HCT116 (cell line): Measurements from ENCODE around the gene DLG2. TPM values are rescaled to one million over a fixed set of nuclear protein-coding genes. Genes with fewer than 3 reads are reported as not detected.

Source experiments
- ATAC-seq: fragments of 200-7000 bp; cut with Tn5 transposase; 2 replicates; pipeline ENCODE4 v1.9.1; 2020; ENCODE audit warnings: mild to moderate bottlenecking, moderate library complexity
- BruUV-seq: library from RNA; stranded (reverse); fragments of 400-500 nt; replicated peaks from 2 replicates; lab custom pipeline; 2021; lab: Mats Ljungman, UMichigan
- CTCF ChIA-PET: fragments of 300-600 bp; sonication (Branson Sonifier 250); formaldehyde crosslinking; loops from one replicate; lab custom pipeline; 2021; ENCODE audit warnings: antibody characterized with exemption; lab: Charles Lee
- POLR2A ChIA-PET: fragments of 300-600, 350-600 bp; sonication (Branson Sonifier 250); formaldehyde crosslinking; loops from one replicate; lab custom pipeline; 2021; ENCODE audit warnings: antibody characterized with exemption; lab: Charles Lee
- RAD21 ChIA-PET, 2 experiments: fragments of 300-600 bp; sonication (Branson Sonifier 250); formaldehyde crosslinking; loops; one replicate each; lab custom pipeline; 2023; ENCODE audit warnings: low total read pairs in 2 of 2; ENCODE audit not compliant: uncharacterized antibody in 2 of 2, unreplicated experiment in 2 of 2, low non-redundant PET in 1 of 2; lab: Charles Lee
- DNase-seq: peaks from one replicate; pipeline ENCODE4 v3.0.0-alpha.2; 2010; ENCODE audit warnings: low read depth, low spot score
- H2AFZ ChIP-seq: fragments of 200-600 bp; shearing (Covaris generic), sonication (generic); 2 replicates; pipeline ENCODE4 v1.6.1; 2017; ENCODE audit warnings: low read depth, mixed run types, mixed read lengths, antibody characterized with exemption, low read length; ENCODE audit not compliant: poor library complexity, severe bottlenecking
- H3K27ac ChIP-seq: 2 replicates; pipeline ENCODE4 v1.5.1; 2012; ENCODE audit warnings: low read depth, low read length
- H3K27me3 ChIP-seq: fragments of 200-600 bp; sonication (generic); 2 replicates; pipeline ENCODE4 v1.6.1; 2016; ENCODE audit warnings: mixed run types, low read length, mixed read lengths; ENCODE audit not compliant: insufficient read depth
- H3K36me3 ChIP-seq, 2 experiments: fragments of 200-500 bp in 1 of 2; fragments of 200-600 bp in 1 of 2; sonication (Bioruptor generic) in 1 of 2; sonication (generic) in 1 of 2; 2 replicates each; pipeline versions ENCODE4 v1.5.1 to v1.6.1; 2014 to 2016; ENCODE audit warnings: low read length in 2 of 2, inconsistent platforms in 1 of 2, mixed read lengths in 1 of 2, mixed run types in 1 of 2; ENCODE audit not compliant: insufficient read depth in 2 of 2, control insufficient read depth in 1 of 2
- H3K4me1 ChIP-seq, 2 experiments: fragments of 200-600 bp in 1 of 2; sonication (generic) in 1 of 2; 2 replicates each; pipeline versions ENCODE4 v1.5.1 to v1.6.1; 2012 to 2017; ENCODE audit warnings: low read length in 2 of 2, inconsistent platforms in 1 of 2, mild to moderate bottlenecking in 1 of 2, mixed read lengths in 1 of 2, mixed run types in 1 of 2, moderate library complexity in 1 of 2; ENCODE audit not compliant: insufficient read depth in 2 of 2, control insufficient read depth in 1 of 2
- H3K4me2 ChIP-seq: fragments of 200-600 bp; sonication (generic); 2 replicates; pipeline ENCODE4 v1.6.1; 2017; ENCODE audit warnings: mixed run types, low read length, mixed read lengths
- H3K4me3 ChIP-seq, 2 experiments: fragments of 200-600 bp in 1 of 2; sonication (generic) in 1 of 2; replicated peaks in 1 of 2; 2 replicates each; pipeline ENCODE4 v1.5.1; 2011 to 2016; ENCODE audit warnings: low read length in 2 of 2, control low read depth in 1 of 2, low read depth in 1 of 2, mild to moderate bottlenecking in 1 of 2, mixed read lengths in 1 of 2, mixed run types in 1 of 2
- H3K79me2 ChIP-seq: fragments of 200-600 bp; sonication (generic); 2 replicates; pipeline ENCODE4 v1.6.1; 2017; ENCODE audit warnings: mild to moderate bottlenecking, mixed run types, low read length, moderate library complexity, mixed read lengths; ENCODE audit not compliant: insufficient read depth
- H3K9ac ChIP-seq: fragments of 200-600 bp; sonication (generic); 2 replicates; pipeline ENCODE4 v1.6.1; 2016; ENCODE audit warnings: low read length, mixed read lengths
- H3K9me2 ChIP-seq: fragments of 200-600 bp; sonication (generic), shearing (Covaris generic); 2 replicates; pipeline ENCODE4 v1.6.1; 2017; ENCODE audit warnings: mixed run types, mild to moderate bottlenecking, moderate library complexity; ENCODE audit not compliant: insufficient read depth
- H3K9me3 ChIP-seq, 2 experiments: fragments of 200-500 bp in 1 of 2; fragments of 200-600 bp in 1 of 2; sonication (Bioruptor generic) in 1 of 2; sonication (generic) in 1 of 2; 2 replicates each; pipeline ENCODE4 v1.6.1; 2014 to 2017; ENCODE audit warnings: low read length in 2 of 2, mixed read lengths in 2 of 2, inconsistent platforms in 1 of 2, low read depth in 1 of 2, mild to moderate bottlenecking in 1 of 2, mixed run types in 1 of 2, moderate library complexity in 1 of 2; ENCODE audit not compliant: control insufficient read depth in 1 of 2, insufficient read depth in 1 of 2
- H4K20me1 ChIP-seq: fragments of 200-600 bp; sonication (generic), shearing (Covaris generic); 2 replicates; pipeline ENCODE4 v1.6.1; 2017; ENCODE audit warnings: mixed run types, mild to moderate bottlenecking, moderate library complexity; ENCODE audit not compliant: insufficient read depth
- CBX3 ChIP-seq: IDR thresholded peaks from 2 replicates; pipeline ENCODE4 v1.6.1; 2012; ENCODE audit warnings: low read depth
- CEBPB ChIP-seq: IDR thresholded peaks from 2 replicates; pipeline ENCODE4 v1.6.1; 2012; ENCODE audit warnings: low read depth
- ELF1 ChIP-seq: IDR thresholded peaks from 2 replicates; pipeline ENCODE4 v1.6.1; 2012; ENCODE audit warnings: low read depth, borderline replicate concordance
- EZH2 ChIP-seq: fragments of 200-600 bp; sonication (generic); IDR thresholded peaks from 2 replicates; pipeline ENCODE4 v1.6.1; 2017; ENCODE audit warnings: antibody characterized with exemption, mixed run types
- EZH2phosphoT487 ChIP-seq: fragments of 200-600 bp; IDR thresholded peaks from 2 replicates; pipeline ENCODE4 v1.6.1; 2018; ENCODE audit warnings: antibody characterized with exemption, borderline replicate concordance
- FOSL1 ChIP-seq: IDR thresholded peaks from 2 replicates; pipeline ENCODE4 v1.6.1; 2012; ENCODE audit warnings: low read depth
- JUND ChIP-seq: IDR thresholded peaks from 2 replicates; pipeline ENCODE4 v1.6.1; 2012
- POLR2A ChIP-seq: IDR thresholded peaks from 2 replicates; pipeline ENCODE4 v1.7.0; 2011; ENCODE audit warnings: borderline replicate concordance; ENCODE audit not compliant: insufficient read depth, insufficient read length; ENCODE audit errors: extremely low read depth
- SP1 ChIP-seq: IDR thresholded peaks from 2 replicates; pipeline ENCODE4 v1.6.1; 2012; ENCODE audit warnings: low read depth
- TCF7L2 ChIP-seq: IDR thresholded peaks from 2 replicates; pipeline ENCODE4 v1.7.0; 2011; ENCODE audit warnings: borderline replicate concordance, inconsistent platforms; ENCODE audit not compliant: insufficient read depth, insufficient read length; ENCODE audit errors: extremely low read depth
- YY1 ChIP-seq: IDR thresholded peaks from 2 replicates; pipeline ENCODE4 v1.6.1; 2011; ENCODE audit warnings: low read length, low read depth, moderate library complexity, mild to moderate bottlenecking; ENCODE audit not compliant: insufficient replicate concordance; ENCODE audit errors: extremely low read depth
- ZFX ChIP-seq: fragments of 450-650 bp; IDR thresholded peaks from 2 replicates; pipeline ENCODE4 v1.6.1; 2017
- ZNF274 ChIP-seq: fragments of 200-500 bp; sonication (Bioruptor generic); IDR thresholded peaks from 2 replicates; pipeline ENCODE4 v1.6.1; 2014; ENCODE audit warnings: mild to moderate bottlenecking, low read depth, low read length, inconsistent platforms
- intact Hi-C: fragments of 100-400 bp; cut with micrococcal nuclease; formaldehyde crosslinking; loops from 2 replicates; pipeline ENCODE4 v1.10.0; 2022
- total RNA-seq: library from RNA; stranded (reverse); gene quantifications from one replicate; pipeline ENCODE4 v1.2.1, GENCODE V29; 2021; ENCODE audit not compliant: unreplicated experiment
- TF ChIP-seq, protein P1 (sequence below): IDR thresholded peaks from 2 replicates; pipeline ENCODE4 v1.6.1; 2012
- TF ChIP-seq, protein P2 (sequence below): IDR thresholded peaks from 2 replicates; pipeline ENCODE4 v1.6.1; 2012; ENCODE audit warnings: low read depth
- TF ChIP-seq, protein P3 (sequence below): IDR thresholded peaks from 2 replicates; pipeline ENCODE4 v1.6.1; 2012
- TF ChIP-seq, protein P4 (sequence below), 3 experiments: fragments of 200-600 bp in 1 of 3; sonication (generic) in 1 of 3; IDR thresholded peaks in 2 of 3; conservative IDR thresholded peaks in 1 of 3; 2 replicates each; pipeline ENCODE4 v1.5.1; 2012 to 2017; ENCODE audit warnings: low read depth in 2 of 3, low read length in 2 of 3, antibody characterized with exemption in 1 of 3, borderline replicate concordance in 1 of 3, control low read depth in 1 of 3, mild to moderate bottlenecking in 1 of 3, mixed read lengths in 1 of 3, mixed run types in 1 of 3, moderate library complexity in 1 of 3; ENCODE audit not compliant: insufficient read depth in 1 of 3

DLG2 gene
- total RNA-seq, 1 experiment from 2014 or later, result 2.4 TPM

DNA sequence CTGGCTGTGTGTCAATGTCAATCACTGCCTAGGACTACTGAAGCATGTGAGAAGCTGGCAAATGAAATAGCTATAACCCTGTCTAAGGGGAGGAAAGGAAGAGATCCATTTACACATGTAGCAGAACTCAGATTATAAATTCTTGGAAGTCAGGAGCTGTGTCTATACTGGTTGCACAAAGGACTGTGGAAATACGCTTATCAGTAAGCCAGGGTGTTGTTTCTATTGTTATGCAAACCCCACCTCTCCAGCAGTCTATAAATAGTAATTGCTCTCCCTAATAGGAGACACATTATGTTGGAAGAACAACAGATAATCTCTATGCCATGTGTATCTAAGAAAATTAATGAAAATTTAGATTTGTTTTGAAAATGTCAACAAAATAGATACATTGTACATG, 1647.6 kb downstream of the DLG2 start:
- DNase-seq, result no peak
- H3K36me3 ChIP-seq, result no peaks in the 10 kb centered on the region
- intact Hi-C loops, result no loop called here
- H3K9ac ChIP-seq, result no peak overlapping the region
- CTCF ChIA-PET, result no interaction called here
- no peaks in the 10 kb centered on the region for H3K9me2 ChIP-seq
- H3K79me2 ChIP-seq, result no peaks in the 10 kb centered on the region
- ATAC-seq, result no peak
- no peak overlapping the region for H2AFZ ChIP-seq
- TF ChIP-seq ZFX (no peak), CBX3 (no peak)
- no peaks in the 10 kb centered on the region; the same call in 1 of the 2 replicates for H4K20me1 ChIP-seq
- no peak overlapping the region for H3K27ac ChIP-seq
- RAD21 ChIA-PET, result no interaction called here
- H3K9me3 ChIP-seq, result no peaks in the 10 kb centered on the region
- POLR2A ChIA-PET, result no interaction called here
- no peaks in the 10 kb centered on the region; the same call in 1 of the 2 replicates for H3K27me3 ChIP-seq
- BruUV-seq, result no TSS peak
- no peak overlapping the region for H3K4me3 ChIP-seq
- no peak overlapping the region for H3K4me2 ChIP-seq
- no peaks in the 10 kb centered on the region for H3K4me1 ChIP-seq

DNA sequence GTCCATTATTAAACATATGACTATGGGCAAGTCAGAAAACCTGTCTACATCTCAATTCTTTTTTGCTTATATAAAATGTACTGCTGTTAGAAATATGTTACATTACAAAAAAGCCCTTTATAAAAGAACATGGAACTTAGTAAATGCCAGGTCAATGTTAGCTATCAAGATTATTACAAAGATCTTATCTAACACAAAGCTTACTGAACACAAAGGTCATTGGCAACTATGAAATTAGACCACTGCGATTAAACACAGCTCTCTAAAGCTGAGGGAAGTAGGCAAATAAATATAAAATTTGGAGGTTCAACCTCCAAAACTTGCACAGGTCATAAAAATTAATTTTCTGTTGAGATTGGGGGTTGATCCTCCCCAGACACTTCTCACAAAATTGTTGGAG, 1648.2 kb downstream of the DLG2 start:
- Histone ChIP-seq H3K79me2 (no peaks in the 10 kb centered on the region), H3K9me2 (no peaks in the 10 kb centered on the region), H3K4me2 (no peak overlapping the region), H3K36me3 (no peaks in the 10 kb centered on the region), H4K20me1 (no peaks in the 10 kb centered on the region; the same call in 1 of the 2 replicates), H3K4me1 (no peaks in the 10 kb centered on the region), H3K9me3 (no peaks in the 10 kb centered on the region), H3K27ac (no peak overlapping the region), H2AFZ (no peak overlapping the region), H3K27me3 (no peaks in the 10 kb centered on the region; the same call in 1 of the 2 replicates), H3K4me3 (no peak overlapping the region), H3K9ac (no peak overlapping the region)
- RAD21 ChIA-PET, result no interaction called here
- ATAC-seq, result no peak
- CTCF ChIA-PET, result no interaction called here
- no peak for DNase-seq
- POLR2A ChIA-PET, result no interaction called here
- no TSS peak for BruUV-seq
- intact Hi-C loops, result no loop called here
- TF ChIP-seq ELF1, result no peak
- TF ChIP-seq SP1, result no peak
- no peak for TF ChIP-seq ZNF274
- TF ChIP-seq JUND, result no peak
- TF ChIP-seq POLR2A, result no peak
- TF ChIP-seq, protein P1, sequence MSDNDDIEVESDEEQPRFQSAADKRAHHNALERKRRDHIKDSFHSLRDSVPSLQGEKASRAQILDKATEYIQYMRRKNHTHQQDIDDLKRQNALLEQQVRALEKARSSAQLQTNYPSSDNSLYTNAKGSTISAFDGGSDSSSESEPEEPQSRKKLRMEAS, result no peak
- TF ChIP-seq FOSL1, result no peak
- no peak for TF ChIP-seq TCF7L2
- no peak for TF ChIP-seq EZH2
- TF ChIP-seq YY1, result no peak
- TF ChIP-seq CEBPB, result no peak
- no peak for TF ChIP-seq EZH2phosphoT487
- TF ChIP-seq, protein P2, sequence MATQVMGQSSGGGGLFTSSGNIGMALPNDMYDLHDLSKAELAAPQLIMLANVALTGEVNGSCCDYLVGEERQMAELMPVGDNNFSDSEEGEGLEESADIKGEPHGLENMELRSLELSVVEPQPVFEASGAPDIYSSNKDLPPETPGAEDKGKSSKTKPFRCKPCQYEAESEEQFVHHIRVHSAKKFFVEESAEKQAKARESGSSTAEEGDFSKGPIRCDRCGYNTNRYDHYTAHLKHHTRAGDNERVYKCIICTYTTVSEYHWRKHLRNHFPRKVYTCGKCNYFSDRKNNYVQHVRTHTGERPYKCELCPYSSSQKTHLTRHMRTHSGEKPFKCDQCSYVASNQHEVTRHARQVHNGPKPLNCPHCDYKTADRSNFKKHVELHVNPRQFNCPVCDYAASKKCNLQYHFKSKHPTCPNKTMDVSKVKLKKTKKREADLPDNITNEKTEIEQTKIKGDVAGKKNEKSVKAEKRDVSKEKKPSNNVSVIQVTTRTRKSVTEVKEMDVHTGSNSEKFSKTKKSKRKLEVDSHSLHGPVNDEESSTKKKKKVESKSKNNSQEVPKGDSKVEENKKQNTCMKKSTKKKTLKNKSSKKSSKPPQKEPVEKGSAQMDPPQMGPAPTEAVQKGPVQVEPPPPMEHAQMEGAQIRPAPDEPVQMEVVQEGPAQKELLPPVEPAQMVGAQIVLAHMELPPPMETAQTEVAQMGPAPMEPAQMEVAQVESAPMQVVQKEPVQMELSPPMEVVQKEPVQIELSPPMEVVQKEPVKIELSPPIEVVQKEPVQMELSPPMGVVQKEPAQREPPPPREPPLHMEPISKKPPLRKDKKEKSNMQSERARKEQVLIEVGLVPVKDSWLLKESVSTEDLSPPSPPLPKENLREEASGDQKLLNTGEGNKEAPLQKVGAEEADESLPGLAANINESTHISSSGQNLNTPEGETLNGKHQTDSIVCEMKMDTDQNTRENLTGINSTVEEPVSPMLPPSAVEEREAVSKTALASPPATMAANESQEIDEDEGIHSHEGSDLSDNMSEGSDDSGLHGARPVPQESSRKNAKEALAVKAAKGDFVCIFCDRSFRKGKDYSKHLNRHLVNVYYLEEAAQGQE, result no peak
- TF ChIP-seq, protein P3, sequence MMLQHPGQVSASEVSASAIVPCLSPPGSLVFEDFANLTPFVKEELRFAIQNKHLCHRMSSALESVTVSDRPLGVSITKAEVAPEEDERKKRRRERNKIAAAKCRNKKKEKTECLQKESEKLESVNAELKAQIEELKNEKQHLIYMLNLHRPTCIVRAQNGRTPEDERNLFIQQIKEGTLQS, result no peak
- TF ChIP-seq, protein P4, sequence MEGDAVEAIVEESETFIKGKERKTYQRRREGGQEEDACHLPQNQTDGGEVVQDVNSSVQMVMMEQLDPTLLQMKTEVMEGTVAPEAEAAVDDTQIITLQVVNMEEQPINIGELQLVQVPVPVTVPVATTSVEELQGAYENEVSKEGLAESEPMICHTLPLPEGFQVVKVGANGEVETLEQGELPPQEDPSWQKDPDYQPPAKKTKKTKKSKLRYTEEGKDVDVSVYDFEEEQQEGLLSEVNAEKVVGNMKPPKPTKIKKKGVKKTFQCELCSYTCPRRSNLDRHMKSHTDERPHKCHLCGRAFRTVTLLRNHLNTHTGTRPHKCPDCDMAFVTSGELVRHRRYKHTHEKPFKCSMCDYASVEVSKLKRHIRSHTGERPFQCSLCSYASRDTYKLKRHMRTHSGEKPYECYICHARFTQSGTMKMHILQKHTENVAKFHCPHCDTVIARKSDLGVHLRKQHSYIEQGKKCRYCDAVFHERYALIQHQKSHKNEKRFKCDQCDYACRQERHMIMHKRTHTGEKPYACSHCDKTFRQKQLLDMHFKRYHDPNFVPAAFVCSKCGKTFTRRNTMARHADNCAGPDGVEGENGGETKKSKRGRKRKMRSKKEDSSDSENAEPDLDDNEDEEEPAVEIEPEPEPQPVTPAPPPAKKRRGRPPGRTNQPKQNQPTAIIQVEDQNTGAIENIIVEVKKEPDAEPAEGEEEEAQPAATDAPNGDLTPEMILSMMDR (IDR thresholded peaks at IDR 0.05 in 2 of 3, conservative IDR thresholded peaks at IDR 0.05 in 1 of 3; ENCODE audit: borderline replicate concordance in 1 of 3, insufficient read depth in 1 of 3, low read depth in 2 of 3, low read length in 2 of 3), result no peak
